SJSA1 (cell line): ENCODE results near the gene KCNH1. TPM values are rescaled to one million over a fixed set of nuclear protein-coding genes. Genes with fewer than 3 reads are reported as not detected.

Experiments used
- DNase-seq, 2 experiments: peaks; one replicate each; pipeline ENCODE4 v3.0.0-alpha.2; 2015 to 2020; ENCODE audit warnings: low spot score in 2 of 2, low read depth in 1 of 2
- H3K27ac ChIP-seq: fragments of 250-450 bp; sonication (Bioruptor Pico); 2 replicates; pipeline ENCODE4 v1.5.1; 2020; ENCODE audit warnings: mild to moderate bottlenecking, moderate library complexity
- H3K27me3 ChIP-seq: fragments of 250-450 bp; sonication (Bioruptor Pico); replicated peaks from 2 replicates; pipeline ENCODE4 v1.5.1; 2020; ENCODE audit warnings: mild to moderate bottlenecking, moderate library complexity
- H3K36me3 ChIP-seq: fragments of 250-450 bp; sonication (Bioruptor Pico); 2 replicates; pipeline ENCODE4 v1.5.1; 2020; ENCODE audit warnings: mild to moderate bottlenecking
- H3K4me1 ChIP-seq: fragments of 250-450 bp; sonication (Bioruptor Pico); replicated peaks from 2 replicates; pipeline ENCODE4 v1.6.1; 2021; ENCODE audit warnings: mild to moderate bottlenecking
- H3K4me3 ChIP-seq: fragments of 250-450 bp; sonication (Bioruptor Pico); 2 replicates; pipeline ENCODE4 v1.5.1; 2020; ENCODE audit warnings: mild to moderate bottlenecking
- H3K9me3 ChIP-seq: fragments of 250-450 bp; sonication (Bioruptor Pico); replicated peaks from 2 replicates; pipeline ENCODE4 v1.5.1; 2020; ENCODE audit warnings: mild to moderate bottlenecking
- total RNA-seq: library from RNA; depleted of rRNA; stranded (reverse); fragments of >200 nt; shearing (Covaris generic); gene quantifications from 2 replicates; pipeline ENCODE4 v1.2.3, GENCODE V29; 2014; rRNA removed

The KCNH1 gene
- total RNA-seq: 0.58 and 2.7 TPM in 2 replicates

DNA sequence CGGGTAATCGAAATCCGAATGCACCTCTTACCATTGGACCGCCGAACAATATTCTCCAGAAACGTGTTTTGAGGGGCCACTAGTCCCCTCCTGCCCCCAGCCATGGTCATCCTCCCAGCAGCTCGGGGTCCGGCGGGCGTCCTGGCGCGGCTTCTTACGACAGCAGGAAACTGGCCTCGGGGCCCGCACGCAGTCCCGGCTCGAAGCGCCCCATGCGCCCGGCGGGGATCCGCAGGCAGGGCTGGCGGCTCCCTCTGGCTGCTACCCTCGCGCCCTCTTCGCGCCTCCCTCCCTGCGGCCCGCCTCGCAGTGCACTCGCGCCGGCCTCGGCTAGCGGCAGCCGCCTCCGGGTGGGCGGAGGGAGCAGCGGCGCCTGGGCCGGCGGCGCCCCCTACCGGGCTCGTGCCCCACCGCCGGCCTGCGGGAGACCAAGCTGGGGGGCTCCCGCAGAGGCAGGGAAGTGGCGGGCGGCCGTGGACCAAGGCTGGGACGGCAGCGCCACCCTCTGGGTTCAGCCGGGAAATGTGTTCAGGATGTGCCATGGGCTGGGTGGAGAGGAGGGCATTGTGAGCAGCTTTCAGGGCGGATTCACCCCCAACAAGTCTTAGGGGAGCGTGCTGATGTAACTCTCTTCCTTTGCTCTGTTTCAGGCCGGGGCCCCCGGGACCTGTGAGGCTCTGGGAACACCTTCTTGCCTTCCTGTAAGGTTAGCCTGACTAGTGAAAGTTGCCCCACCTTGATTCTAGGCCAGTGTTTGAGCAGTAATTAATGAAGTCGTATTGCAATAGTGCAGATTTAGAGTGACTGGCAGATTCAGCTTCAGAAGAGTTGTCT lies at the start of gene KCNH1:
Gene KCNH1, minus strand, starts transcription at position 313 of the 834 bp plus-strand sequence. Its CDS starts 203 bp downstream, at position 110.
- Histone ChIP-seq H3K9me3 (no peaks in the 10 kb centered on the region), H3K27ac (no peak within 1 kb of the TSS), H3K4me1 (peaks cover 9% of the 10 kb centered on the region), H3K27me3 (peaks cover 35% of the 10 kb centered on the region), H3K4me3 (peak within 1 kb of the TSS; percentile 36), H3K36me3 (no peaks in the 10 kb centered on the region)
- DNase-seq: peak; percentile 86 to 92

DNA sequence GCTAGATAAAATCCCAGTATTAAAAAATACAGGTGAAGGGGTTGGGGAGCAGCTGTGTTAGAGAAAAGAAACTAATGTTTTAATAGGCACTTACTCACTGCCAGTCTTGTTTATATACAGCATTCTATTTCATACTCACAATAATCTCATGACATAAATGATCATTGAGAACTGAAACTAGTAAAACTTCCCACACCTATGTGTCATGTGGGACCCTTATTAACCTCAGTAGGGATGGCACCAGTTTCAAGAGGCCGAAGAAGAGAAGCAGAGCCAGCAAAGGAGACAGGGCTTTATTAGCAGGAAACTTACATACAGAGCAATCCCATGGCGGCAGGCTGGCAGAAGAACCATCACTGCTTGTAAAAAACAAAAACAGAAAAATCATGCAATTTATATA lies 48.8 kb upstream of the KCNH1 start:
- H3K4me3 ChIP-seq: no peak overlapping the region
- H3K4me1 ChIP-seq: no peaks in the 10 kb centered on the region
- H3K27ac ChIP-seq: no peak overlapping the region
- no peak for DNase-seq
- H3K27me3 ChIP-seq: no peaks in the 10 kb centered on the region
- H3K9me3 ChIP-seq: no peaks in the 10 kb centered on the region
- H3K36me3 ChIP-seq: no peaks in the 10 kb centered on the region

- no peaks in the 10 kb centered on the region for H3K36me3 ChIP-seq
- no peak overlapping the region for H3K27ac ChIP-seq
- no peaks in the 10 kb centered on the region for H3K4me1 ChIP-seq
- no peaks in the 10 kb centered on the region for H3K27me3 ChIP-seq
- H3K4me3 ChIP-seq: no peak overlapping the region
- peaks cover 5% of the 10 kb centered on the region; the same call in 1 of the 2 replicates for H3K9me3 ChIP-seq
- DNase-seq: no peak
Observed at GRCh38 chr1:211174375-211174774, 40.4 kb upstream of the KCNH1 start.

- H3K27me3 ChIP-seq: no peaks in the 10 kb centered on the region
Observed at GRCh38 chr1:211172657-211173056, 38.7 kb upstream of the KCNH1 start.

GRCh38 chr1:211169353-211169752 lies 35.4 kb upstream of the KCNH1 start:
- no peaks in the 10 kb centered on the region for H3K4me1 ChIP-seq
- no peak for DNase-seq
- H3K27me3 ChIP-seq: no peaks in the 10 kb centered on the region
- no peak overlapping the region for H3K27ac ChIP-seq
- no peak overlapping the region for H3K4me3 ChIP-seq
- peaks cover 5% of the 10 kb centered on the region; the same call in 1 of the 2 replicates for H3K9me3 ChIP-seq
- no peaks in the 10 kb centered on the region for H3K36me3 ChIP-seq

More at GRCh38 chr1:211172657-211173056, 38.7 kb upstream of the KCNH1 start:
- no peak overlapping the region for H3K27ac ChIP-seq
- H3K9me3 ChIP-seq: peaks cover 5% of the 10 kb centered on the region; the same call in 1 of the 2 replicates
- no peaks in the 10 kb centered on the region for H3K36me3 ChIP-seq
- DNase-seq: no peak
- no peak overlapping the region for H3K4me3 ChIP-seq
- no peaks in the 10 kb centered on the region for H3K4me1 ChIP-seq

DNA sequence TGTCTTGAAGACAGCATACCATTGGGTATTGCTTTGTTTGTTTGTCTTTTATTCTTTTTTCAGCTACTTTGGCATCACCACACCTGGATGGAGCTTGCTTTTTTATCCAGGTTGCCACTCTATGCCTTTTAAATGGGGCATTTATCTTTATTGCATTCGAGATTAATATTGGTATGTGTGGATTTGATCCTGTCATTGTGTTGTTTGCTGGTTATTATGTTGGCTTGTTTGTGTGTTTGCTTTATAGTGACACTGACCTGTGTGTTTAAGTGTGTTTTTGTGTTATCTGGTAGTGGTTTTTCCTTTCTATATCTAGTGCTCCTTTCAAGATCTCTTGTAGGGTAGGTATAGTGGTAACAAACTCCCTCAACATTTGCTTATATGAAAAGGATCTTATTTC lies 24.9 kb upstream of the KCNH1 start:
- Histone ChIP-seq H3K9me3 (no peaks in the 10 kb centered on the region), H3K4me1 (no peaks in the 10 kb centered on the region), H3K4me3 (no peak overlapping the region), H3K36me3 (no peaks in the 10 kb centered on the region), H3K27me3 (no peaks in the 10 kb centered on the region), H3K27ac (no peak overlapping the region)
- no peak for DNase-seq

GRCh38 chr1:211155040-211155439 lies 21.1 kb upstream of the KCNH1 start:
- H3K9me3 ChIP-seq: no peaks in the 10 kb centered on the region

DNA sequence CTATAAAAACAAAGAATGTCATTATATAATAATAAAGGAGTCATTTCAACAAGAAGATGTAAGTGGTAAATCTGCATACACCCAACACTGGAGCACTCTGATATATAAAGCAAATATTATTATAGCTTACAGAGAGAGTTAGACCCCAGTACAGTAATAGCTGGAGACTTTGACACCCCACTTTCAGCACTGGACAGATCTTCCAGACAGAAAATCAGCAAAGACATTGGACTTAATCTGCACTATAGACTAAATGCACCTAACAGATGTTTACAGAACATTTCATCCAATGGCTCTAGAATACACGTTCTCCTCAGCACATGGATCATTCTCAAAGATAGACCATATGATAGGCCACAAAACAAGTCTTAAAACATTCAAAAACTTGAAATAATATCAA lies 20.0 kb upstream of the KCNH1 start:
- H3K9me3 ChIP-seq: no peaks in the 10 kb centered on the region
- DNase-seq: no peak
- H3K27me3 ChIP-seq: no peaks in the 10 kb centered on the region
- H3K36me3 ChIP-seq: no peaks in the 10 kb centered on the region
- no peak overlapping the region for H3K4me3 ChIP-seq
- H3K4me1 ChIP-seq: no peaks in the 10 kb centered on the region
- no peak overlapping the region for H3K27ac ChIP-seq

More at GRCh38 chr1:211155040-211155439, 21.1 kb upstream of the KCNH1 start:
- Histone ChIP-seq H3K27me3 (no peaks in the 10 kb centered on the region), H3K4me3 (no peak overlapping the region), H3K36me3 (no peaks in the 10 kb centered on the region), H3K4me1 (no peaks in the 10 kb centered on the region), H3K27ac (no peak overlapping the region)
- no peak for DNase-seq

DNA sequence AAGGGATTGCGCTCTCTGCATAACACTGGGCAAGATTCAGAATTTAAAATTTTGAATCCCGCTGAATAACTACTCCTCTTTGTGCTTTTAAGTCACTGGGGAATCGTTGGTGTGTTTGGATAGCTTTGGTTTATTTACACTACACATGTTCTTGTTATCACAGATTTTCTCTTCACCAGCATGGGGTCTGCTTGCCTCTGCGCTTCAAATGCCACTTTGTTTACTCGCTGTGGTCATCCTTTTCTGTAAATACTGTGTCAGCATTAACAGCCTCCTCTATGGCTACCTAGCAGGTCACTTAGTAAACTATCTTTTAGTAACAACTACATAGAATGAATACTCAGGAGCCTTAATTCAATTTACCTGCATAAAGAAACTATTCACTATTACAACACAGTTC lies 14.4 kb upstream of the KCNH1 start:
- no peaks in the 10 kb centered on the region for H3K27me3 ChIP-seq
- no peaks in the 10 kb centered on the region for H3K9me3 ChIP-seq
- no peaks in the 10 kb centered on the region for H3K4me1 ChIP-seq
- H3K4me3 ChIP-seq: no peak overlapping the region
- H3K27ac ChIP-seq: no peak overlapping the region
- no peaks in the 10 kb centered on the region for H3K36me3 ChIP-seq
- no peak for DNase-seq

- H3K27me3 ChIP-seq: no peaks in the 10 kb centered on the region
- no peaks in the 10 kb centered on the region for H3K4me1 ChIP-seq
- no peaks in the 10 kb centered on the region for H3K36me3 ChIP-seq
- H3K4me3 ChIP-seq: no peak overlapping the region
- DNase-seq: no peak
- no peaks in the 10 kb centered on the region for H3K9me3 ChIP-seq
- no peak overlapping the region for H3K27ac ChIP-seq
Observed at GRCh38 chr1:211145944-211146343, 12.0 kb upstream of the KCNH1 start.

DNA sequence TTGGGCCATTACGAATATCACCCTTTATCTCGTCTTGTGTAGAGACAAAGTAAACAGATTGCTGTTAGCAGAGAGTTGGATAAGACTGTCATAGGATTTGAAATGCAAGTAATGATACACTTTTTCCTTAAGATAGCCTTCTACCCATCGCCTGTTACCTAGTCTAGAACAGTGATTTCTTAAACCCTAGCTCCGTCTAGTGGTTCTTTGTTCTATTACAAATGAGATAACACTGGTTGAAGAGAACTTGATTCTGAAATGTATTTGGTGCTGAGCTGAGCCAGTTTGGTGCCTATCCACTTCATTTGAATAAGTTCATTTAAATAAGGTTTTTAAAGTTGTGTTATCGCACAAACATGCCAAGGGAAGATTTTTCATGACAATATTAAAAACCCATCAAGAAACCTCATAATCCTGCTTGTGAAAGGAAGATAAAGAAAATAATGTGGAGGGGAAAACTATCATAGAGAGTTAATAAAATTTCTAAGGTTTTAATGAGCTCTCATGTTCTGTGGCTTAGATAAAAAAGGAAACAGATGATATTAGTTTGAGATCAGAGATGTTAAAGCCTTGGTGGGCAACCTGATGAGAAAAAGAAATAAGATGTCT lies 1.5 kb upstream of the KCNH1 start:
- Histone ChIP-seq H3K4me3 (no peak overlapping the region), H3K4me1 (peaks cover 9% of the 10 kb centered on the region), H3K27ac (no peak overlapping the region), H3K9me3 (no peaks in the 10 kb centered on the region), H3K36me3 (no peaks in the 10 kb centered on the region), H3K27me3 (peaks cover 30% of the 10 kb centered on the region)
- peak in 1 of 2 experiments; percentile 45 for DNase-seq

DNA sequence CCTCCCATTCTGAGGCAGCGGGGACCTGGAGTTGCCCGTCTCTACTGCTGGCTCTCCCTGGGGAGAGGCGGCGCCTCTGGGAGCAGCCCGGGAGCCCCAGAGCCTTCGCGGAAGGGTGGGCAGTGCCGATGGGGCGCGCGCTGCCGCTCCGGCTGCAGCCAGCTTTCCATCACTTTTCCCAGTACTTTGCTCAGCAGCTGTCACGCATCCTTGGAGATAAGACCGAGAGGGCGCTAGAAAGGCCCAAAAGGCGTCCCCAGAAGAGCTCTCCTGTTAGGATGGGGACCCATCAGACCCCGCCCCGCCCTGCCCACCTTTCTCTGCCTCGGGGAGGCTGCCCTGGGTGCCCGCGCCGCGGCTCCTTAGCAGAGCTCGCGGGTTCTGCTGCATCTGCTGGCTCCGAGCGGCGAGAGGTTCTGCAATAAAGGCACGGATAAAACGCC lies 534 bp downstream of the KCNH1 start:
- H3K27ac ChIP-seq: no peak overlapping the region
- H3K4me3 ChIP-seq: peak overlapping the region; percentile 36
- DNase-seq: no peak

GRCh38 chr1:211132721-211133392 lies 1.1 kb downstream of the KCNH1 start:
- peaks cover 35% of the 10 kb centered on the region for H3K27me3 ChIP-seq
- DNase-seq: no peak
- H3K9me3 ChIP-seq: no peaks in the 10 kb centered on the region
- peak overlapping the region; percentile 36 for H3K4me3 ChIP-seq
- H3K27ac ChIP-seq: no peak overlapping the region
- no peaks in the 10 kb centered on the region for H3K36me3 ChIP-seq
- H3K4me1 ChIP-seq: peaks cover 9% of the 10 kb centered on the region

More for the DNA sequence above, 534 bp downstream of the KCNH1 start:
- peaks cover 35% of the 10 kb centered on the region for H3K27me3 ChIP-seq
- H3K9me3 ChIP-seq: no peaks in the 10 kb centered on the region
- peaks cover 9% of the 10 kb centered on the region for H3K4me1 ChIP-seq
- H3K36me3 ChIP-seq: no peaks in the 10 kb centered on the region

GRCh38 chr1:211129776-211130175 lies 4.2 kb downstream of the KCNH1 start:
- Histone ChIP-seq H3K4me1 (peaks cover 9% of the 10 kb centered on the region), H3K4me3 (no peak overlapping the region), H3K9me3 (no peaks in the 10 kb centered on the region), H3K27me3 (peaks cover 35% of the 10 kb centered on the region), H3K36me3 (no peaks in the 10 kb centered on the region), H3K27ac (no peak overlapping the region)
- no peak for DNase-seq
